A673 (cell line): ENCODE data around the gene ST6GAL2. TPM values are rescaled to one million over a fixed set of nuclear protein-coding genes. Genes with fewer than 3 reads are reported as not detected.

Source experiments
- BruUV-seq: library from RNA; stranded (reverse); fragments of 400-500 nt; replicated peaks from 2 replicates; lab custom pipeline; 2021; lab: Mats Ljungman, UMichigan
- CTCF ChIA-PET: fragments of 300-600 bp; sonication (Branson Sonifier 250); formaldehyde crosslinking; loops from one replicate; lab custom pipeline; 2022; ENCODE audit warnings: antibody characterized with exemption; lab: Charles Lee
- POLR2A ChIA-PET: fragments of 300-600 bp; sonication (Branson Sonifier 250); formaldehyde crosslinking; loops from one replicate; lab custom pipeline; 2022; ENCODE audit warnings: antibody characterized with exemption; ENCODE audit not compliant: low non-redundant PET; lab: Charles Lee
- DNase-seq: peaks from one replicate; pipeline ENCODE4 v3.0.0-alpha.2; 2015; ENCODE audit warnings: low spot score
- H3K27ac ChIP-seq: fragments of 200-600 bp; sonication (generic); 2 replicates; pipeline ENCODE4 v1.5.1; 2016; ENCODE audit warnings: mixed run types, low read depth, mild to moderate bottlenecking, mixed read lengths, antibody characterized with exemption, low read length; ENCODE audit not compliant: poor library complexity, severe bottlenecking
- H3K27me3 ChIP-seq: fragments of 200-600 bp; sonication (generic); replicated peaks from 2 replicates; pipeline ENCODE4 v1.6.1; 2017; ENCODE audit warnings: mixed run types, low read depth, mild to moderate bottlenecking, mixed read lengths, antibody characterized with exemption, low read length; ENCODE audit not compliant: insufficient read depth, poor library complexity
- H3K36me3 ChIP-seq: fragments of 200-600 bp; sonication (generic); 2 replicates; pipeline ENCODE4 v1.6.1; 2016; ENCODE audit warnings: mixed run types, mild to moderate bottlenecking, mixed read lengths, antibody characterized with exemption, low read length; ENCODE audit not compliant: insufficient read depth, poor library complexity, severe bottlenecking
- H3K4me1 ChIP-seq: fragments of 200-600 bp; sonication (generic); 2 replicates; pipeline ENCODE4 v1.6.1; 2017; ENCODE audit warnings: mixed run types, mild to moderate bottlenecking, mixed read lengths, antibody characterized with exemption, low read length; ENCODE audit not compliant: insufficient read depth, poor library complexity, severe bottlenecking
- H3K4me3 ChIP-seq: fragments of 200-600 bp; sonication (generic); 2 replicates; pipeline ENCODE4 v1.5.1; 2016; ENCODE audit warnings: low read depth, mixed run types, mild to moderate bottlenecking, mixed read lengths, low read length; ENCODE audit not compliant: poor library complexity, severe bottlenecking
- H3K9me3 ChIP-seq: fragments of 200-600 bp; sonication (generic); 2 replicates; pipeline ENCODE4 v1.6.1; 2016; ENCODE audit warnings: mixed run types, low read depth, mild to moderate bottlenecking, mixed read lengths, antibody characterized with exemption, low read length; ENCODE audit not compliant: poor library complexity, severe bottlenecking
- EZH2 ChIP-seq: fragments of 200-600 bp; sonication (generic); IDR thresholded peaks from 2 replicates; pipeline ENCODE4 v1.6.1; 2017; ENCODE audit warnings: borderline replicate concordance, low read depth, mild to moderate bottlenecking, mixed read lengths, antibody characterized with exemption, low read length; ENCODE audit not compliant: poor library complexity, severe bottlenecking
- intact Hi-C: fragments of 100-400 bp; cut with micrococcal nuclease; formaldehyde crosslinking; loops from one replicate; pipeline ENCODE4 v1.10.0; 2022; ENCODE audit not compliant: unreplicated experiment
- total RNA-seq: library from RNA; stranded (reverse); gene quantifications from 2 replicates; pipeline ENCODE4 v1.2.3, GENCODE V29; 2021
- TF ChIP-seq, protein P1 (sequence below): fragments of 300-800, 200-600 bp; sonication (generic); conservative IDR thresholded peaks from 2 replicates; pipeline ENCODE4 v1.5.1; 2017; ENCODE audit warnings: low read depth, mild to moderate bottlenecking, antibody characterized with exemption, low read length, moderate library complexity, mixed read lengths

The ST6GAL2 gene
- total RNA-seq, 1 experiment from 2014 or later, result 0.56 TPM

DNA sequence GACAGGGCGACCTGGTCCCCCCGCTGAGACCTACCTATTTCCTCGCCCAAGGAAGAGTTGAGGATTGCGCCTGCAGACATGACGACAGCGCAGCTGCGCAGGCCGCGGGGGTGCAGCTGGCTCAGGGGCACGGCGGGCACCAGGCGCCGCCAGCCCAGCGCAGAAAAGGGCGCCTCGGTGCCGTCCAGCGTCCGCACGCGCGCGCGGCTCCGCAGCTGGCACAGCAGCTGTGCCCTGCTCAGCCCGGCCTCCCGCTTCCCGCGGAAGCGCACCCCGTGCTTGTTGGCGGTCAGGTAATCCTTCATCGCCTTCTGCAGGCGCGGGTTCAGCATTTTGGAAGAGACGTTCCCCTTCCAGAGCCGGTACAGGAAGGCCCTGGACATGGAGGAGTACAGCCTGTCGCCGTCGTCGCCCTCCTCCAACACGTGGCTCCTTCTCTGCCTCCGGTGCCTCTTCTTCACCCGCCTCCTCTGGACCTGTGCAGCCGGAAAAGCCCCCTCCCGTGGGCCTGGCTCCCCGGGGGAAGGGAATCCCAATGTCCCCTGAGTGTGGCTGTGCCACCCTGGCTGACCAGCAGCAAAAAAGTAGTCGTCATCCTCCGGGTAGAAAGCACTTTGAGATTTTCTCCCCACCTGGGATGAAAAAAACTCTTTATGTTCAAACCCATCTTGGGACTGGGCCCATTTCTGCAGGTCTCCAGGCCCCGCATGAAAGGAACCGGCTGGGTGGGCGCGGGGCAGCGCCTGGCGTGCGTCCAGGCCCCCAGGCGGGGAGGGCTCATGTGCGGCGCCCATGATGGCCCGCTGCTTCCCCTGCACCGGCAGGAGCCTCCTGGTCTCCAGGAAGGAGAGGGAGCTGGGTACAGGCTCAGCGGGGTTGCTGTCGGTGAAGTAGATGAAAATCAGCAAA, 42.7 kb downstream of the ST6GAL2 start:
- TF ChIP-seq, protein P1, sequence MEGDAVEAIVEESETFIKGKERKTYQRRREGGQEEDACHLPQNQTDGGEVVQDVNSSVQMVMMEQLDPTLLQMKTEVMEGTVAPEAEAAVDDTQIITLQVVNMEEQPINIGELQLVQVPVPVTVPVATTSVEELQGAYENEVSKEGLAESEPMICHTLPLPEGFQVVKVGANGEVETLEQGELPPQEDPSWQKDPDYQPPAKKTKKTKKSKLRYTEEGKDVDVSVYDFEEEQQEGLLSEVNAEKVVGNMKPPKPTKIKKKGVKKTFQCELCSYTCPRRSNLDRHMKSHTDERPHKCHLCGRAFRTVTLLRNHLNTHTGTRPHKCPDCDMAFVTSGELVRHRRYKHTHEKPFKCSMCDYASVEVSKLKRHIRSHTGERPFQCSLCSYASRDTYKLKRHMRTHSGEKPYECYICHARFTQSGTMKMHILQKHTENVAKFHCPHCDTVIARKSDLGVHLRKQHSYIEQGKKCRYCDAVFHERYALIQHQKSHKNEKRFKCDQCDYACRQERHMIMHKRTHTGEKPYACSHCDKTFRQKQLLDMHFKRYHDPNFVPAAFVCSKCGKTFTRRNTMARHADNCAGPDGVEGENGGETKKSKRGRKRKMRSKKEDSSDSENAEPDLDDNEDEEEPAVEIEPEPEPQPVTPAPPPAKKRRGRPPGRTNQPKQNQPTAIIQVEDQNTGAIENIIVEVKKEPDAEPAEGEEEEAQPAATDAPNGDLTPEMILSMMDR, result no peak
- no peak for TF ChIP-seq EZH2
- Histone ChIP-seq H3K9me3 (no peaks in the 10 kb centered on the region), H3K27ac (no peak overlapping the region), H3K36me3 (no peaks in the 10 kb centered on the region), H3K27me3 (no peaks in the 10 kb centered on the region), H3K4me3 (no peak overlapping the region), H3K4me1 (no peaks in the 10 kb centered on the region)
- BruUV-seq, result no TSS peak
- intact Hi-C loops, result no loop called here
- ChIA-PET CTCF (no interaction called here), POLR2A (no interaction called here)
- no peak for DNase-seq

DNA sequence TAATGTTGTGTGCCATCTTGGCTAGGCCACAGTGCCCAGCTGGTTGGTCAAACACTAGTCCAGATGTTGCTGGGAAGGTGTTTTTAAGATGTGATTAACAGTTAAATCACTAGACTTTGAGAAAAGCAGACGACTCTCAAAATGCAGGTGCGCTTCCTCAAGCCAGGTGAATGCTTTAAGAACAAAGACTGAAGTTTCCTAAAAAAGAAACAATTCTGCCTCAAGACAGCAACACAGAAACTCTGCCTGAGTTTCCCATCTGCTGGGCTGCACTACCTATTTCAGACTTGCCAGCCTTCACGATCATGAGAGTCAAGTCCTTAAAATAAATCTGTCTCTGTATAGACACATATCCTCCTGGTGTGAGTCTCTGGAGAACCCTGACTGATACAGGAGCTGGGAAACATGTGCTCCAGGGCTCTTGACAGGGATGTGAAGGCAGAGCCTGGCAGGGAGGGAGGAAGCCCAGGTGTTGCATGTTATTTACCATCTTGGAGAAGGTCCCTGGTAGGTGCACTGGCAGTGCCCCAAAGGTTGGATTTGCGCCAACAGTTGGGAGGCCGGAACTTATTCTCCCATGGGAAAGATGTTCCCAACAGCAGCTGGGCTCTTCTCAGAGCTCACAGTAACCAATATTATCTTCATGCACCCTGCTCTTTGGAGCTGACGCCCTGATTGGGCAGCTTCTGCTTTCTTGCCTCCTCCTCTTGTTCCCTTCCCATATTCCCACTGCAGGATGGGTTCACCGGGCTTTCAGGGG, 43.9 kb downstream of the ST6GAL2 start:
- H3K9me3 ChIP-seq, result no peaks in the 10 kb centered on the region
- intact Hi-C loops, result no loop called here
- no peak overlapping the region for H3K4me3 ChIP-seq
- H3K27ac ChIP-seq, result no peak overlapping the region
- no peaks in the 10 kb centered on the region for H3K4me1 ChIP-seq
- TF ChIP-seq, protein P1, result no peak
- TF ChIP-seq EZH2, result no peak
- no peak for DNase-seq
- ChIA-PET CTCF (no interaction called here), POLR2A (no interaction called here)
- no TSS peak for BruUV-seq
- H3K27me3 ChIP-seq, result no peaks in the 10 kb centered on the region
- H3K36me3 ChIP-seq, result no peaks in the 10 kb centered on the region

GRCh38 chr2:106840818-106841217, 45.1 kb downstream of the ST6GAL2 start:
- H3K27me3 ChIP-seq, result no peaks in the 10 kb centered on the region
- POLR2A ChIA-PET, result no interaction called here
- intact Hi-C loops, result no loop called here
- H3K36me3 ChIP-seq, result no peaks in the 10 kb centered on the region
- CTCF ChIA-PET, result no interaction called here
- H3K9me3 ChIP-seq, result no peaks in the 10 kb centered on the region
- TF ChIP-seq, protein P1, result no peak
- TF ChIP-seq EZH2, result no peak
- no TSS peak for BruUV-seq
- H3K4me3 ChIP-seq, result no peak overlapping the region
- H3K27ac ChIP-seq, result no peak overlapping the region
- no peaks in the 10 kb centered on the region for H3K4me1 ChIP-seq
- no peak for DNase-seq
